H54 (cell line): Measurements from ENCODE around the gene ZNF605.

Source experiments
- DNase-seq: peaks from one replicate; pipeline ENCODE4 v3.0.0; 2011; ENCODE audit warnings: low spot score, mixed read lengths; ENCODE audit not compliant: insufficient read length
- FAIRE-seq: peaks from 3 replicates; lab custom pipeline; 2011; peaks lifted over from hg19 to GRCh38; lab: Jason Lieb, UNC
- POLR2A ChIP-seq: IDR thresholded peaks from 2 replicates; pipeline ENCODE4 v1.6.1; 2011; ENCODE audit warnings: low read depth, mild to moderate bottlenecking, low read length

Gene ZNF605

DNA sequence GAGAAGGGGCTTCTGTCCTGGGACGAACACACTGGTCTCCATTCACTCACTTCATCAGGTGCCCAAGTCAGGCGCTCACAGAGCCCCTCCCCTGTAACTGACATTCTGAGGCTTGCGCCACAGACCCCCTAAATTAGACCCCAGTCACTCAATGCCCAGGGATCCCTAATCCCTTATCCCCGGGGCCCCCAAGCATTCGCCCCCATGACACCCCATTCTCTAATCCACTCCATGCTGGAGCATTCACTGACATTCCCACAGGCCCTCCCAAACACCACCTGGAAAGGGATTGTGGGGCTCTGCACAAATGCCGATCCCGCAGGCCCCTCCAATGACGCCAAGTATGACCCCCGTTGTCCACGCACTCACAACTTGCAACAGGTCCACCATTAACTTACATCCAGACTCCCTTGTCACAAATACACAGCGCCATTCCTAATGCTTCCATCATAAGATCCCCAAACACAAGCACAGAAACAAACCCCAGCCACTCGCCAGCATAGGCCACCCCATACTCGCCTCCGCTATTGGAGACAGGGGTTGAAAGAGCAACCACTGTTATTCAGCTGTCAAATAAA, 1.5 kb downstream of the ZNF605 start:
- DNase-seq: no peak
- no peak for TF ChIP-seq POLR2A
- FAIRE-seq: no peak

GRCh38 chr12:132953771-132954170, 2.3 kb downstream of the ZNF605 start:
- FAIRE-seq (no peak), DNase-seq (no peak)
- TF ChIP-seq POLR2A: no peak

DNA sequence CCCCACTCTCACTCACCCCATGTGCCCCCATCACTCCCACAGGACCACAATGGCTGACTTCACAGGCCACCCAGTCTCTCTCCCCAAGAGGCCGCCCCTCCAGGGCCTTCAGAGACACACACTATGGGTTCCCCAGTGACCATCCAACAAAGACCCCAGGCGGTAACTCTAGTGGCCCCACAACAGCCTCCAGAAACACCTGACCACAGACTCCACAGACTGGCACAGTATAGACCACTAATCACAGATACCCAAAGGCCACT, 3.0 kb downstream of the ZNF605 start:
- TF ChIP-seq POLR2A: no peak
- no peak for DNase-seq
- FAIRE-seq: no peak

- TF ChIP-seq POLR2A: no peak
- no peak for FAIRE-seq
- DNase-seq: no peak
These were observed 3.5 kb downstream of the ZNF605 start for GRCh38 chr12:132952371-132953162.

DNA sequence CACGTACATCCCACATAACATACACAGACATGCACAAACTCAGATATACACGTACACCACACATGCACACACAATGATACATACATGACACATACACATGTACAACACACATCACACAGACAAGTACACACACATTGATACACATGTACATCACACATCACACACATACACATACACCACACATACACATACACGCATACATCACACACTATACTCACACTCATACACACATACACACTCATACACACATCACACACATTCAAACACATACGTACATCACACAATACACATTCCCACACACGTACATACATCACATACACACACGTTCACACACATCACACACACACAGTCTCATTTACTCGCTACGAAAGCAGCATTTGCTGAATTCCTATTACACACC, 4.5 kb downstream of the ZNF605 start:
- no peak for FAIRE-seq
- TF ChIP-seq POLR2A: no peak

DNA sequence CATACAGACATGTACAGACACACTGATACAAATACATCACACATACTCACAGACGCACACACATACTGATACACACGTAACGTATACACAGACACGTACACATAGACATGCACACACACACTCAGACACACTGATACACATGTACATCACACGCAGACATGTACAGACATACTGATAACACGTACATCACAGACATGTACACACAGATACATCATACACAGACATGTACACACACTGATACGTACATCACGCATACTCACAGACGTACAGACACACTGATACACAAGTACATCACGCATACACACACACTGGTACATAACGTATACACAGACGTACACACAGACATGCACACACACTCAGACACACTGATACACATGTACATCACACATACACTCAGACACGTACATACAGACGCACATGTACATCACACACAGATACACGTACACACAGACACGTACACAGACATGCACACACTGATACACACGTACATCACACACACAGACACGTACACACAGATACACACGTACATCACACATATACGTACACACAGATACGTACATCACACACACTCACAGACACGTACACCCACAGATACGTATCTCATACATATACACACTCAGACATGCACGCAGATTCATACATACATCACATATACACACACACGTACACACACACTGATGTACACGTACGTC, 5.1 kb downstream of the ZNF605 start:
- TF ChIP-seq POLR2A: no peak
- FAIRE-seq (no peak), DNase-seq (no peak)

More for the DNA sequence above, 4.5 kb downstream of the ZNF605 start:
- no peak for DNase-seq

- FAIRE-seq (no peak), DNase-seq (no peak)
- TF ChIP-seq POLR2A: no peak
These were observed 5.9 kb downstream of the ZNF605 start for GRCh38 chr12:132949936-132950837.

DNA sequence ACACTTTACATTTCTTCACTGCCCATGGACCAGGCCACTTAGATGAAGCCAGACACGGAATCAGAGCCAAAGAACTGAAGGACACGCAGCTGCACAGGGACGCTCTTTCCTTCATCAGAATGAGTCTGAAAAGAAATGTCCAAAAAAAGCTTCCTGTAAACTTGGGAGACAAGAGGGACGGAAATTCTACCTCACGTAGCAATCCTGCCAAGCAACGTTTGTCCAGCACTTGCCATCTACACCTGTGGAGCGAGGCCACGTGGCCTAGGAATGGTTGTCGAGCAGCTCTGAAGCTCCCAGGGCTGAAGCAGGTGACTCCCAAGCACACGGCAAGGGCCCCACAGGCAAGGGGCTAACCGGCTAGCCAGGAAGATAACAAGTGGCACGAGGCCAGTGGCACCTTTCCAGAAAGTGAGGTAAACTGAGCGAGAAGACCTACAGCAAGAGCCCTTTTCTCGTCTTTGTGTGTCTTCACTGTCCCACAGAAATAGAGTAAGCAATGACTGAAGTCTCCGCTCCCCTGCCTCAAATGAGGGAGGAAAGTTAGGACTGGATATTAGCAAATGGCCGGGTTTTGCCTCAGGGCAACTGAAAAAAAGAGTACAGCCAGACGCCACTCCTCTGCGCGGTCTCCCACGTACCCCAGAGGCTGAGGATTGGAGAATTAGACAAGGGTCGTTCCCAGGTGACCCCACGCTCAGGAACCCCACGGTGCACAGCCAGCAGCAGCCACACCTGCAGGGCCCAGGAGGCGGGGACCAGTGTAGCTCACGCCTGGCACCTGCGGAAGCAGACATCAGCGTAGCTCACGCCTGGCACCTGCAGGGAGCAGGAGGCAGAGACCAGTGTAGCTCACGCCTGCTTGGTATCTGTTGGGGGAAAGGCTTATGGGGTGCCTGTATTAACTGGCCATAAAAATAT, 7.7 kb downstream of the ZNF605 start:
- no peak for TF ChIP-seq POLR2A
- FAIRE-seq: no peak

GRCh38 chr12:132946246-132946820, 9.8 kb downstream of the ZNF605 start:
- no peak for TF ChIP-seq POLR2A
- DNase-seq (no peak), FAIRE-seq (no peak)

More for the DNA sequence above, 7.7 kb downstream of the ZNF605 start:
- DNase-seq: no peak

DNA sequence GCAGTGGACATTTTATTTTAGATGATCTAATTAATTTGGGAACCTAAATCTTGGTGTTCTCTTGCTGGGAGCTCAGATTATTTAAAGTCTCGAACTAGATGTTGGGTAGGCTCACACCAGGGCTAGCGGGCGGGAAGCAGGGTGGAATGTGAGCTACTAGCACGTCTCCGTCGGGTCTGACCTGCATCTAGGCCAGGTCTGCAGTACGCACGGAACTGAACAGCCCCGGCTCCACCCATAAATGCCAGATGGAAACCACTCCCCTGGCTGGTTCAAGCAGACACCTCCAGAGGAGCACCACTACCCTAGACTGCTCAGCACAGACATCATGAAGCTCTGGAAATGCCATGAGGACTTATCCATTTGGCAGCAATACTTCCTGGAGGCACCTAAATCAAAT, 10.3 kb downstream of the ZNF605 start:
- TF ChIP-seq POLR2A: no peak
- DNase-seq (no peak), FAIRE-seq (no peak)

- TF ChIP-seq POLR2A: no peak
- FAIRE-seq (no peak), DNase-seq (no peak)
These were observed 13.5 kb downstream of the ZNF605 start for GRCh38 chr12:132942611-132943010.

- TF ChIP-seq POLR2A: no peak
- DNase-seq: no peak
- FAIRE-seq: no peak
These were observed 14.7 kb downstream of the ZNF605 start for GRCh38 chr12:132941336-132941954.
